NCI-H510A (cell line): ENCODE data around the gene THOC6.

ENCODE experiments used
- DNase-seq: peaks from one replicate; lab custom pipeline; 2025; lab: John Stamatoyannopoulos, UW

Gene THOC6

GRCh38 chr16:3023669-3024478 lies at the start of gene THOC6, which contains the start of gene HCFC1R1:
Gene THOC6, plus strand, starts transcription at chr16:3024035. Its CDS starts 292 bp downstream, at chr16:3024327.
Gene HCFC1R1, minus strand, starts transcription at chr16:3023942. Its CDS starts 1 bp downstream, at chr16:3023941.
- peak; percentile 87 for DNase-seq

GRCh38 chr16:2974319-2975056 lies 49.3 kb upstream of the THOC6 start:
- DNase-seq, result no peak

GRCh38 chr16:2975161-2975795 lies 48.6 kb upstream of the THOC6 start:
- no peak for DNase-seq

GRCh38 chr16:2976201-2976600 lies 47.6 kb upstream of the THOC6 start:
- no peak for DNase-seq

- no peak for DNase-seq
These were observed 47.2 kb upstream of the THOC6 start for GRCh38 chr16:2976673-2977072.

GRCh38 chr16:2977440-2977839 lies 46.4 kb upstream of the THOC6 start:
- no peak for DNase-seq

GRCh38 chr16:2979669-2980226 lies 44.1 kb upstream of the THOC6 start:
- DNase-seq, result no peak

- DNase-seq, result peak; percentile 62
These were observed 43.3 kb upstream of the THOC6 start, which contains the start of gene PKMYT1 for GRCh38 chr16:2980227-2981176. Gene PKMYT1, minus strand, starts transcription at chr16:2980446. Its CDS starts 789 bp downstream, at chr16:2979657.

GRCh38 chr16:2981177-2981898 lies 42.5 kb upstream of the THOC6 start:
- DNase-seq, result no peak

- DNase-seq, result no peak
These were observed 42.0 kb upstream of the THOC6 start for GRCh38 chr16:2981899-2982250.

- DNase-seq, result no peak
These were observed 41.4 kb upstream of the THOC6 start for GRCh38 chr16:2982402-2982801.

- no peak for DNase-seq
These were observed 40.1 kb upstream of the THOC6 start for GRCh38 chr16:2983706-2984136.

- no peak for DNase-seq
These were observed 38.4 kb upstream of the THOC6 start for GRCh38 chr16:2985462-2985861.

GRCh38 chr16:2985893-2986355 lies 37.9 kb upstream of the THOC6 start:
- no peak for DNase-seq

- DNase-seq, result no peak
These were observed 37.1 kb upstream of the THOC6 start for GRCh38 chr16:2986623-2987188.

- DNase-seq, result no peak
These were observed 36.5 kb upstream of the THOC6 start for GRCh38 chr16:2987286-2987685.

GRCh38 chr16:2987833-2988232 lies 36.0 kb upstream of the THOC6 start:
- no peak for DNase-seq

GRCh38 chr16:2988590-2989099 lies 35.2 kb upstream of the THOC6 start:
- no peak for DNase-seq

- DNase-seq, result no peak
These were observed 32.9 kb upstream of the THOC6 start for GRCh38 chr16:2990891-2991290.
